PFSK-1 (cell line): ENCODE data around the gene RALB.

Experiments used
- POLR2AphosphoS5 ChIP-seq: IDR thresholded peaks from 2 replicates; pipeline ENCODE4 v1.6.1; 2012; ENCODE audit warnings: low read depth, mild to moderate bottlenecking, control low read depth, low read length, moderate library complexity
- REST ChIP-seq, 2 experiments: IDR thresholded peaks; 2 replicates each; pipeline versions ENCODE4 v1.6.1 to v1.8.0; 2011 to 2012; ENCODE audit warnings: low read depth in 2 of 2, low read length in 2 of 2, control low read depth in 1 of 2, inconsistent platforms in 1 of 2, mild to moderate bottlenecking in 1 of 2, moderate library complexity in 1 of 2; ENCODE audit not compliant: insufficient read depth in 1 of 2
- SIN3A ChIP-seq: IDR thresholded peaks from 2 replicates; pipeline ENCODE4 v1.6.1; 2012; ENCODE audit warnings: mild to moderate bottlenecking, low read length, moderate library complexity, borderline replicate concordance; ENCODE audit not compliant: insufficient read depth
- TAF1 ChIP-seq: IDR thresholded peaks from 2 replicates; pipeline ENCODE4 v1.6.1; 2012; ENCODE audit warnings: low read length, control low read depth, borderline replicate concordance; ENCODE audit not compliant: insufficient read depth

- TF ChIP-seq SIN3A, result no peak
- TF ChIP-seq REST (IDR thresholded peaks at IDR 0.05; ENCODE audit: insufficient read depth in 1 of 2, low read depth in 2 of 2, low read length in 2 of 2), result no peak
- no peak for TF ChIP-seq POLR2AphosphoS5
- TF ChIP-seq TAF1, result no peak
Observed at GRCh38 chr2:120240901-120241429, 11.7 kb upstream of the RALB start.
